ENCODE data around the gene SFMBT1.
A peak's percentile ranks its signal among the peaks of the same experiment; 100 is the strongest.

SFMBT1 gene

GRCh38 chr3:53083521-53083920 lies 37.6 kb upstream of the SFMBT1 start:
- Histone ChIP-seq H3K27ac (no peak overlapping the region), H3K27me3 (no peaks in the 10 kb centered on the region), H3K36me3 (peaks cover 0 to 23% (median 13%) of the 10 kb centered on the region in 11 experiments; a peak in 10 of 22 replicates), H4K20me1 (no peaks in the 10 kb centered on the region), H3K4me1 (peaks cover 0 to 22% (median 15%) of the 10 kb centered on the region in 10 experiments; a peak in 15 of 20 replicates), H3K9me3 (replicated peaks in 1 of 11) (no peaks in the 10 kb centered on the region), H3K9ac (no peak overlapping the region), H3K4me3 (no peak overlapping the region), H3K4me2 (peak overlapping the region in 6 of 11 experiments; percentile 15 to 57 (median 46); a peak in 10 of 22 replicates)
- TF ChIP-seq Cebpa-rat (IDR thresholded peaks at IDR 0.05), result no peak

- Histone ChIP-seq H3K27ac (no peak overlapping the region), H3K9ac (no peak overlapping the region), H3K9me3 (replicated peaks in 1 of 11) (no peaks in the 10 kb centered on the region), H3K36me3 (peaks cover 0 to 16% (median 5%) of the 10 kb centered on the region in 11 experiments; a peak in 8 of 22 replicates), H3K4me1 (peaks cover 0 to 22% (median 15%) of the 10 kb centered on the region in 10 experiments; a peak in 15 of 20 replicates), H3K4me3 (no peak overlapping the region), H3K27me3 (no peaks in the 10 kb centered on the region), H4K20me1 (no peaks in the 10 kb centered on the region), H3K4me2 (no peak overlapping the region)
- no peak for TF ChIP-seq Cebpa-rat (IDR thresholded peaks at IDR 0.05)
Measured at GRCh38 chr3:53082736-53083135, 36.9 kb upstream of the SFMBT1 start.

DNA sequence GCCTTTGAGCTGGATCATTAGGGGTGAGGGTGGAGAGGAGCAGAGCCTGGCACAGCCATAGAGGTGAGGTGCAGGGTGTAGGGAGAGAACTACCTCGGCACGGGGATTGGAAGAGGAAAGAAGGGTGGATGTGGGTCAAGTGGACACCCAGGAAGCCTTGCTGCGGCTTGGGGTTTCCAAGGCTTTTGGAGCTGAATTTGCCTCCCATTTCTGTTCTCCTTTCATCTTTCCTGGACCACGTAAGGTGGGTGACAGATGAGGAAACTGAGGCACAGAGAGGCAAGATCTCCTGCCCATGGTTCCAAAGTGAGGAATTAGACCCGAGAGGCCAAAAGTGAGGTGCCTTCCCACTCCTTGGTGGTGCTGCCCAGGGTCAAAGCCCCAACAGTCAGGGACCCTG lies 35.4 kb upstream of the SFMBT1 start:
- no peak overlapping the region for H3K4me2 ChIP-seq
- peaks cover 0 to 14% (median 0%) of the 10 kb centered on the region in 11 experiments; a peak in 2 of 22 replicates for H3K36me3 ChIP-seq
- H3K9ac ChIP-seq, result no peak overlapping the region
- H3K9me3 ChIP-seq (replicated peaks in 1 of 11), result no peaks in the 10 kb centered on the region
- no peak overlapping the region for H3K27ac ChIP-seq
- H4K20me1 ChIP-seq, result no peaks in the 10 kb centered on the region
- no peaks in the 10 kb centered on the region for H3K27me3 ChIP-seq
- peaks cover 0 to 22% (median 15%) of the 10 kb centered on the region in 10 experiments; a peak in 15 of 20 replicates for H3K4me1 ChIP-seq
- no peak overlapping the region for H3K4me3 ChIP-seq
- TF ChIP-seq Cebpa-rat (IDR thresholded peaks at IDR 0.05), result no peak

DNA sequence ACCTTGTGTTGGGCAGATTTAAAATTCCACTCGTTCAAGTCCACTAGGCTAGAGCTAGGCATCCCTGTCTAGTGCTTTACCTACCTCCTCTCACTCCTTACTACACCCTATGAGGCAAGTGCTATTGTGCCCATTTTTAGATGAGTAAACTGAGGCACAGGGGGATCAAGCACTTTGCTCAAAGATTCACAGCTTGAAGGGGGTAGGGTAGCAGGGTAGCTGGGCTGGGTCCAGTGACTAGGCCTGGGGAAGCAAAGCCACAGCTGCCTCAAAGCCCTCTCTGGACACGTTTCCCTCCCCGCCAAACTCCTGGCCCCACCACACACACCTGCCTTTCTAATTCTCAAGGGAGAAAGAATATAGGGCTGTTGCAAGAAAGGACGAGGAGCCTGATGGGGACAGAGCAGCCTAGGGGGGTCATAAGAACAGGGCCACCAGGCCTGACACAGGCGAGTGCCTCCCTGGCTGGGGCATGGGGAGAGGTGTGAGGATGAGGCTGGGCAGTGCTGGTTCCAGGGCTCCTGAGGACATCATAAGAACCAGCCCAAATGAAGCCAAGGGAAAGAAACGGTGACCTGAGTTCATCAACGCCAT lies 34.8 kb upstream of the SFMBT1 start:
- no peak overlapping the region for H3K27ac ChIP-seq
- no peak overlapping the region for H3K9ac ChIP-seq
- H3K4me3 ChIP-seq, result no peak overlapping the region
- peaks cover 0 to 22% (median 15%) of the 10 kb centered on the region in 10 experiments; a peak in 15 of 20 replicates for H3K4me1 ChIP-seq
- H3K4me2 ChIP-seq, result 0 out of 22 replicates have a peak overlapping the region, but pooled peaks of 1 of the 11 experiments have one; percentile 5
- H3K9me3 ChIP-seq (replicated peaks in 1 of 11), result no peaks in the 10 kb centered on the region
- TF ChIP-seq Cebpa-rat (IDR thresholded peaks at IDR 0.05), result no peak
- peaks cover 0 to 11% (median 0%) of the 10 kb centered on the region in 11 experiments; a peak in 2 of 22 replicates for H3K36me3 ChIP-seq
- H4K20me1 ChIP-seq, result no peaks in the 10 kb centered on the region
- no peaks in the 10 kb centered on the region for H3K27me3 ChIP-seq

- H3K27ac ChIP-seq, result no peak overlapping the region
- TF ChIP-seq Cebpa-rat (IDR thresholded peaks at IDR 0.05), result no peak
- H4K20me1 ChIP-seq, result no peaks in the 10 kb centered on the region
- H3K4me2 ChIP-seq, result no peak overlapping the region
- no peaks in the 10 kb centered on the region for H3K9me3 ChIP-seq (replicated peaks in 1 of 11)
- peaks cover 0 to 22% (median 15%) of the 10 kb centered on the region in 10 experiments; a peak in 15 of 20 replicates for H3K4me1 ChIP-seq
- no peak overlapping the region for H3K9ac ChIP-seq
- H3K4me3 ChIP-seq, result no peak overlapping the region
- no peaks in the 10 kb centered on the region for H3K27me3 ChIP-seq
- H3K36me3 ChIP-seq, result peaks cover 0 to 4% (median 0%) of the 10 kb centered on the region in 11 experiments; a peak in 1 of 22 replicates
Measured at GRCh38 chr3:53079791-53080555, 34.1 kb upstream of the SFMBT1 start.

DNA sequence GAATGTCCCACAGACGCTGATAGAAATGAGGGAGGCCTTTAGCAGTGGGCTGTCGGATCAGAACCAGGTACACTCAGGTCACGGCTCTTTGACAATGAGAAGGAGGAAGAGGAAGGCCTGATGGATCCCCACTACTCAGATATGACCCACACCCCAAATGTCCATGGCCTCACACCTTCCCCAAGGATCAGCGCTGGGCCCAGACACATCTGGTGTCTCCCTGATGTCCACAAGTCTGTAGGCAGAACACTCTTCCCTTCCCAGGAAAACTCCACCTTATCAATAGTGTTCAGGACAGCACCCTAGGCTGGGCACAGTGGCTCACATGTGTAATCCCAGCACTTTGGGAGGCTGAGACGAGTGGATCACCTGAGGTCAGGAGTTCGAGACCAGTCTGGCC lies 33.3 kb upstream of the SFMBT1 start:
- Histone ChIP-seq H3K9ac (no peak overlapping the region), H3K4me1 (peaks cover 0 to 18% (median 12%) of the 10 kb centered on the region in 10 experiments; a peak in 17 of 20 replicates), H3K27me3 (no peaks in the 10 kb centered on the region), H3K36me3 (no peaks in the 10 kb centered on the region; a peak in 1 of 22 replicates), H3K27ac (no peak overlapping the region), H3K4me3 (no peak overlapping the region), H3K9me3 (replicated peaks in 1 of 11) (no peaks in the 10 kb centered on the region), H4K20me1 (no peaks in the 10 kb centered on the region), H3K4me2 (no peak overlapping the region)
- no peak for TF ChIP-seq Cebpa-rat (IDR thresholded peaks at IDR 0.05)

GRCh38 chr3:53078656-53079055 lies 32.8 kb upstream of the SFMBT1 start:
- no peak for TF ChIP-seq Cebpa-rat (IDR thresholded peaks at IDR 0.05)
- Histone ChIP-seq H3K9ac (no peak overlapping the region), H3K9me3 (replicated peaks in 1 of 11) (no peaks in the 10 kb centered on the region), H3K4me3 (no peak overlapping the region), H3K27ac (no peak overlapping the region), H3K36me3 (no peaks in the 10 kb centered on the region; a peak in 1 of 22 replicates), H3K4me1 (peaks cover 5 to 18% (median 13%) of the 10 kb centered on the region in 10 experiments), H3K27me3 (no peaks in the 10 kb centered on the region), H4K20me1 (no peaks in the 10 kb centered on the region), H3K4me2 (no peak overlapping the region)

GRCh38 chr3:53077476-53078220 lies 31.8 kb upstream of the SFMBT1 start:
- Histone ChIP-seq H3K4me1 (peaks cover 9 to 24% (median 20%) of the 10 kb centered on the region in 10 experiments), H3K27me3 (no peaks in the 10 kb centered on the region), H4K20me1 (no peaks in the 10 kb centered on the region), H3K36me3 (no peaks in the 10 kb centered on the region; a peak in 1 of 22 replicates), H3K9me3 (replicated peaks in 1 of 11) (no peaks in the 10 kb centered on the region), H3K27ac (no peak overlapping the region), H3K4me3 (no peak overlapping the region), H3K9ac (no peak overlapping the region), H3K4me2 (no peak overlapping the region)
- TF ChIP-seq Cebpa-rat (IDR thresholded peaks at IDR 0.05), result no peak

DNA sequence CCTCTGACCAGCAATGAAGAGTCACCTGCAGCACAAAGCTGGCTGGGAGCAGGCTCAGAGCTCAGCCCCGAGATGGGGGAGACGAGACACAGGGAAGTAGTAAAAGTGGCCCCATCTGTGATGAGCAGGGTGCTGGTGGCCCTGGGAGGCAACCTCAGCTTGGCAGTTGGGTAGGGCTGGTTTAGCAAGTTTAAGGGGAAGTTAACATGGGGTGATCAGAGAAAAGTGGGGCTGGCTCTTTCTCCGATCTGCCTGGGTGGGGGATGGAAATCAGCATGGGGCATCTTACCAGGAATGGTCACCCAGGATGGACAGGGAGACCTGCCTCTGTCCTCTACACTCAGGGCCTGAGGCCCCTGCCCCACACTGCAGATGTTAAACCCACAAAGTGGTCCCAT lies 29.9 kb upstream of the SFMBT1 start:
- H3K4me2 ChIP-seq, result no peak overlapping the region
- H3K27ac ChIP-seq, result no peak overlapping the region
- no peak overlapping the region for H3K9ac ChIP-seq
- no peaks in the 10 kb centered on the region for H3K27me3 ChIP-seq
- no peaks in the 10 kb centered on the region for H3K9me3 ChIP-seq (replicated peaks in 1 of 11)
- H3K4me1 ChIP-seq, result peaks cover 19 to 37% (median 33%) of the 10 kb centered on the region in 10 experiments
- no peak for TF ChIP-seq Cebpa-rat (IDR thresholded peaks at IDR 0.05)
- H3K36me3 ChIP-seq, result no peaks in the 10 kb centered on the region; a peak in 1 of 22 replicates
- H4K20me1 ChIP-seq, result no peaks in the 10 kb centered on the region
- H3K4me3 ChIP-seq, result no peak overlapping the region
